GM21360 (cell line): ENCODE results near the gene ADARB2.

Experiments
- ATAC-seq: cut with Tn5 transposase; IDR thresholded peaks from one replicate; pipeline ENCODE4 v1.9.1; 2021; ENCODE audit warnings: mild to moderate bottlenecking, moderate library complexity; ENCODE audit not compliant: unreplicated experiment

The ADARB2 gene

GRCh38 chr10:1664333-1664964 is 72.9 kb downstream of the ADARB2 start:
- ATAC-seq = no peak

GRCh38 chr10:1663226-1663625 is 74.1 kb downstream of the ADARB2 start:
- no peak for ATAC-seq

GRCh38 chr10:1662438-1663025 is 74.8 kb downstream of the ADARB2 start:
- no peak for ATAC-seq

- ATAC-seq = peak; percentile 83
These were observed 75.4 kb downstream of the ADARB2 start for GRCh38 chr10:1661859-1662437.

GRCh38 chr10:1661416-1661815 is 75.9 kb downstream of the ADARB2 start:
- no peak for ATAC-seq

GRCh38 chr10:1660815-1661214 is 76.5 kb downstream of the ADARB2 start:
- no peak for ATAC-seq

GRCh38 chr10:1660386-1660785 is 76.9 kb downstream of the ADARB2 start:
- no peak for ATAC-seq

- no peak for ATAC-seq
These were observed 78.0 kb downstream of the ADARB2 start for GRCh38 chr10:1659221-1659791.

- no peak for ATAC-seq
These were observed 78.7 kb downstream of the ADARB2 start for GRCh38 chr10:1658658-1659057.

- ATAC-seq = no peak
These were observed 79.8 kb downstream of the ADARB2 start for GRCh38 chr10:1657479-1657878.

- no peak for ATAC-seq
These were observed 82.0 kb downstream of the ADARB2 start for GRCh38 chr10:1655367-1655766.

GRCh38 chr10:1654811-1655356 is 82.4 kb downstream of the ADARB2 start:
- ATAC-seq = no peak

GRCh38 chr10:1654247-1654646 is 83.1 kb downstream of the ADARB2 start:
- ATAC-seq = no peak

GRCh38 chr10:1653321-1653720 is 84.0 kb downstream of the ADARB2 start:
- no peak for ATAC-seq

GRCh38 chr10:1652151-1652550 is 85.2 kb downstream of the ADARB2 start:
- no peak for ATAC-seq

- ATAC-seq = no peak
These were observed 85.9 kb downstream of the ADARB2 start for GRCh38 chr10:1651270-1651966.

GRCh38 chr10:1650542-1651269 is 86.6 kb downstream of the ADARB2 start:
- no peak for ATAC-seq

GRCh38 chr10:1648648-1649047 is 88.7 kb downstream of the ADARB2 start:
- no peak for ATAC-seq

- no peak for ATAC-seq
These were observed 91.0 kb downstream of the ADARB2 start for GRCh38 chr10:1646332-1646731.

- ATAC-seq = no peak
These were observed 91.4 kb downstream of the ADARB2 start for GRCh38 chr10:1645896-1646295.
